ENCODE data around the gene PTDSS2. TPM values are rescaled to one million over a fixed set of nuclear protein-coding genes. Genes with fewer than 3 reads are reported as not detected.

Gene PTDSS2
- total and polyA plus RNA-seq, 9 of the 15 experiments (the other 6 are each of a cell fraction or from before 2014, with no cell fraction given), result 0.45 to 53.9 (median 17.2) TPM

- WGBS (ENCODE audit: insufficient coverage, low coverage, missing lambda C conversion rate), result 95% methylated on average over 29 of the region's 31 CpGs
- Histone ChIP-seq H2AFZ (ENCODE audit: low read depth, low read length) (no peak overlapping the region), H3K27ac (ENCODE audit: extremely low read depth, low read depth, low read length) (no peak overlapping the region; the same call in 2 of the 3 replicates), H3K36me3 (ENCODE audit: control insufficient read depth, insufficient read depth, low read length) (peaks cover 98% of the 10 kb centered on the region), H4K20me1 (replicated peaks; ENCODE audit: control insufficient read depth, insufficient read depth, low read length) (no peaks in the 10 kb centered on the region), H3K4me3 (no peak overlapping the region), H3K79me2 (ENCODE audit: control insufficient read depth, insufficient read depth, low read length) (peaks cover 23% of the 10 kb centered on the region), H3K4me1 (replicated peaks in 1 of 2; ENCODE audit: control insufficient read depth in 2 of 2, insufficient read depth in 2 of 2, low read length in 2 of 2) (peaks cover 0 to 66% of the 10 kb centered on the region in 2 experiments; a peak in 3 of 5 replicates), H3K4me2 (ENCODE audit: insufficient read depth, low read length) (no peak overlapping the region), H3K9ac (ENCODE audit: insufficient read depth in 1 of 2, low read depth in 2 of 2, low read length in 2 of 2) (peak overlapping the region in 1 of 2 experiments; percentile 43; a peak in 1 of 4 replicates), H3K9me3 (replicated peaks; ENCODE audit: control insufficient read depth, insufficient read depth, low read depth, low read length) (peaks cover 4% of the 10 kb centered on the region), H3K9me1 (ENCODE audit: control insufficient read depth, insufficient read depth, low read length) (peaks cover 3% of the 10 kb centered on the region), H3K27me3 (ENCODE audit: control insufficient read depth in 2 of 2, insufficient read depth in 2 of 2, low read length in 2 of 2) (no peaks in the 10 kb centered on the region)
- DNase-seq (ENCODE audit: extremely low read depth in 1 of 4, low spot score in 3 of 4) (no peak), ATAC-seq (no peak), FAIRE-seq (no peak)
- POLR2A ChIA-PET, result interaction anchor here (1.5 to 1.8 kb wide), 2 partner anchors 9 to 31 kb away, joined by 4 to 9 read pairs; partner anchors contain the start of gene RNH1
- CTCF ChIA-PET (ENCODE audit: low intra/inter-chr PET ratio), result no interaction called here
- in situ Hi-C loops (cut with MboI) (no loop called here), intact Hi-C loops (cut with micrococcal nuclease) (no loop called here)
- no TSS peak for BruUV-seq (replicated peaks)
- TF ChIP-seq NR1H2 (CRISPR knock-in tag; IDR thresholded peaks at IDR 0.05) (no peak), POLR2G (IDR thresholded peaks at IDR 0.05; ENCODE audit: low read depth, low read length) (peak; percentile 57), POLR3G (IDR thresholded peaks at IDR 0.05; ENCODE audit: extremely low read depth, insufficient read length, insufficient replicate concordance) (no peak), ZNF324 (CRISPR knock-in tag; IDR thresholded peaks at IDR 0.05) (no peak), STAT5A (IDR thresholded peaks at IDR 0.05; ENCODE audit: borderline replicate concordance, low read length) (peak; percentile 57), RBFOX2 (IDR thresholded peaks at IDR 0.05; ENCODE audit: low read depth, low read length) (peak; percentile 58), POLR2AphosphoS5 (IDR thresholded peaks at IDR 0.05; ENCODE audit: control insufficient read depth, insufficient read depth, low read depth, low read length) (0 out of 2 replicates have a peak, but pooled peaks have one; percentile 3), NFATC3 (IDR thresholded peaks at IDR 0.05) (no peak), MAX (CRISPR knock-in tag; IDR thresholded peaks at IDR 0.05) (peak; percentile 6), SMC3 (conservative IDR thresholded peaks at IDR 0.05; ENCODE audit: insufficient read depth, low read depth, low read length) (no peak), MLLT1 (IDR thresholded peaks at IDR 0.05) (no peak), CHCHD3 (CRISPR knock-in tag; IDR thresholded peaks at IDR 0.05) (no peak), BCL6 (CRISPR knock-in tag; IDR thresholded peaks at IDR 0.05) (no peak), FOSL1 (tag; conservative IDR thresholded peaks at IDR 0.05) (no peak), ELF1 (tag; IDR thresholded peaks at IDR 0.05) (no peak), CREM (IDR thresholded peaks at IDR 0.05; ENCODE audit: low read depth) (no peak), MEIS2 (IDR thresholded peaks at IDR 0.05; ENCODE audit: partially characterized antibody) (no peak)
- TF ChIP-seq, protein P1, sequence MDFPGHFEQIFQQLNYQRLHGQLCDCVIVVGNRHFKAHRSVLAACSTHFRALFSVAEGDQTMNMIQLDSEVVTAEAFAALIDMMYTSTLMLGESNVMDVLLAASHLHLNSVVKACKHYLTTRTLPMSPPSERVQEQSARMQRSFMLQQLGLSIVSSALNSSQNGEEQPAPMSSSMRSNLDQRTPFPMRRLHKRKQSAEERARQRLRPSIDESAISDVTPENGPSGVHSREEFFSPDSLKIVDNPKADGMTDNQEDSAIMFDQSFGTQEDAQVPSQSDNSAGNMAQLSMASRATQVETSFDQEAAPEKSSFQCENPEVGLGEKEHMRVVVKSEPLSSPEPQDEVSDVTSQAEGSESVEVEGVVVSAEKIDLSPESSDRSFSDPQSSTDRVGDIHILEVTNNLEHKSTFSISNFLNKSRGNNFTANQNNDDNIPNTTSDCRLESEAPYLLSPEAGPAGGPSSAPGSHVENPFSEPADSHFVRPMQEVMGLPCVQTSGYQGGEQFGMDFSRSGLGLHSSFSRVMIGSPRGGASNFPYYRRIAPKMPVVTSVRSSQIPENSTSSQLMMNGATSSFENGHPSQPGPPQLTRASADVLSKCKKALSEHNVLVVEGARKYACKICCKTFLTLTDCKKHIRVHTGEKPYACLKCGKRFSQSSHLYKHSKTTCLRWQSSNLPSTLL (IDR thresholded peaks at IDR 0.05), result no peak
- TF ChIP-seq, protein P2, sequence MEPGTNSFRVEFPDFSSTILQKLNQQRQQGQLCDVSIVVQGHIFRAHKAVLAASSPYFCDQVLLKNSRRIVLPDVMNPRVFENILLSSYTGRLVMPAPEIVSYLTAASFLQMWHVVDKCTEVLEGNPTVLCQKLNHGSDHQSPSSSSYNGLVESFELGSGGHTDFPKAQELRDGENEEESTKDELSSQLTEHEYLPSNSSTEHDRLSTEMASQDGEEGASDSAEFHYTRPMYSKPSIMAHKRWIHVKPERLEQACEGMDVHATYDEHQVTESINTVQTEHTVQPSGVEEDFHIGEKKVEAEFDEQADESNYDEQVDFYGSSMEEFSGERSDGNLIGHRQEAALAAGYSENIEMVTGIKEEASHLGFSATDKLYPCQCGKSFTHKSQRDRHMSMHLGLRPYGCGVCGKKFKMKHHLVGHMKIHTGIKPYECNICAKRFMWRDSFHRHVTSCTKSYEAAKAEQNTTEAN (CRISPR knock-in tag; IDR thresholded peaks at IDR 0.05), result peak; percentile 97
Observed at GRCh38 chr11:497565-498296, 47.7 kb downstream of the PTDSS2 start.
